ENCODE data around the gene KSR1. TPM values are rescaled to one million over a fixed set of nuclear protein-coding genes. Genes with fewer than 3 reads are reported as not detected.
A peak's percentile ranks its signal among the peaks of the same experiment; 100 is the strongest.
"Not testable (repeated sequence)": the region's sequence is repeated elsewhere in the genome, so short reads cannot be mapped to it uniquely, and the experiment has no call there.

The KSR1 gene
- total RNA-seq, 4 donors from 2014 or later: 10.4 to 17.7 (median 13.2) TPM

GRCh38 chr17:27631411-27631760 lies 175.1 kb downstream of the KSR1 start:
- Histone ChIP-seq H3K27ac (peak overlapping the region; percentile 49 to 78 (median 65)), H3K27me3 (no peaks in the 10 kb centered on the region), H3K4me1 (peaks cover 26 to 28% of the 10 kb centered on the region in 2 donors), H3K9me3 (no peaks in the 10 kb centered on the region), H3K4me3 (peak overlapping the region; percentile 17 to 38 (median 26)), H3K36me3 (no peaks in the 10 kb centered on the region)
- TF ChIP-seq POLR2A (IDR thresholded peaks at IDR 0.05) (no peak), CTCF (IDR thresholded peaks at IDR 0.05 in 4 of 5, conservative IDR thresholded peaks at IDR 0.05 in 1 of 5) (no peak)
- DNase-seq: no peak
- intact Hi-C loops (cut with DNase I; ENCODE audit: low total_unique reads): no loop called here
- in situ Hi-C loops (cut with MboI; ENCODE audit: low sequenced_read_pairs in 4 of 4): no loop called here
- ATAC-seq: no peak

- in situ Hi-C loops (cut with MboI; ENCODE audit: low sequenced_read_pairs in 4 of 4): no loop called here
- TF ChIP-seq POLR2A (IDR thresholded peaks at IDR 0.05): no peak
- TF ChIP-seq CTCF (IDR thresholded peaks at IDR 0.05 in 4 of 5, conservative IDR thresholded peaks at IDR 0.05 in 1 of 5): no peak
- H3K36me3 ChIP-seq: no peaks in the 10 kb centered on the region
- DNase-seq (no peak), ATAC-seq (no peak)
- no peaks in the 10 kb centered on the region for H3K27me3 ChIP-seq
- H3K27ac ChIP-seq: peak overlapping the region; percentile 64 to 78 (median 70)
- peak overlapping the region in 3 of 4 donors; percentile 17 to 38 (median 28) for H3K4me3 ChIP-seq
- H3K4me1 ChIP-seq: peaks cover 26 to 28% of the 10 kb centered on the region in 2 donors
- intact Hi-C loops (cut with DNase I; ENCODE audit: low total_unique reads): no loop called here
- no peaks in the 10 kb centered on the region for H3K9me3 ChIP-seq
Measured at GRCh38 chr17:27631897-27632725, 175.9 kb downstream of the KSR1 start.

- intact Hi-C loops (cut with DNase I; ENCODE audit: low total_unique reads); H3K4me3 ChIP-seq; H3K36me3 ChIP-seq; H3K9me3 ChIP-seq; H3K27me3 ChIP-seq; in situ Hi-C loops (cut with MboI; ENCODE audit: low sequenced_read_pairs in 4 of 4): not testable (repeated sequence)
- DNase-seq: peak; percentile 75 to 81
- ATAC-seq: peak; percentile 78 to 82
- Histone ChIP-seq H3K27ac (peak overlapping the region; percentile 64 to 78 (median 70)), H3K4me1 (peaks cover 26 to 28% of the 10 kb centered on the region in 2 donors)
Measured at GRCh38 chr17:27632766-27633165, 176.5 kb downstream of the KSR1 start.

GRCh38 chr17:27633312-27634025 lies 177.2 kb downstream of the KSR1 start:
- no peak for TF ChIP-seq CTCF (IDR thresholded peaks at IDR 0.05 in 4 of 5, conservative IDR thresholded peaks at IDR 0.05 in 1 of 5)
- TF ChIP-seq POLR2A (IDR thresholded peaks at IDR 0.05): no peak
- peak overlapping the region; percentile 61 to 78 (median 68) for H3K27ac ChIP-seq
- H3K9me3 ChIP-seq: no peaks in the 10 kb centered on the region
- DNase-seq (peak; percentile 61 to 70), ATAC-seq (peak; percentile 80 to 94)
- H3K36me3 ChIP-seq: no peaks in the 10 kb centered on the region
- H3K4me3 ChIP-seq: peak overlapping the region in 1 of 4 donors; percentile 1
- intact Hi-C loops (cut with DNase I; ENCODE audit: low total_unique reads) (no loop called here), in situ Hi-C loops (cut with MboI; ENCODE audit: low sequenced_read_pairs in 4 of 4) (no loop called here)
- peaks cover 26 to 28% of the 10 kb centered on the region in 2 donors for H3K4me1 ChIP-seq
- H3K27me3 ChIP-seq: no peaks in the 10 kb centered on the region

- in situ Hi-C loops (cut with MboI; ENCODE audit: low sequenced_read_pairs in 4 of 4): no loop called here
- DNase-seq: no peak
- Histone ChIP-seq H3K9me3 (no peaks in the 10 kb centered on the region), H3K27me3 (no peaks in the 10 kb centered on the region), H3K36me3 (no peaks in the 10 kb centered on the region), H3K4me1 (peaks cover 26 to 28% of the 10 kb centered on the region in 2 donors), H3K4me3 (no peak overlapping the region), H3K27ac (peak overlapping the region in 3 of 4 donors; percentile 62 to 78 (median 74))
- ATAC-seq: peak in 1 of 2 donors; percentile 2
- intact Hi-C loops (cut with DNase I; ENCODE audit: low total_unique reads): no loop called here
- TF ChIP-seq CTCF (IDR thresholded peaks at IDR 0.05 in 4 of 5, conservative IDR thresholded peaks at IDR 0.05 in 1 of 5): no peak
- TF ChIP-seq POLR2A (IDR thresholded peaks at IDR 0.05): no peak
Measured at GRCh38 chr17:27634026-27634335, 177.7 kb downstream of the KSR1 start.

Measured in gastrocnemius medialis (tissue), 4 donors.